Stimulated activated CD4-positive, alpha-beta T cell treated with anti-CD3 and anti-CD28 coated beads, Interleukin-2, amount 100 ng/mL, for 4 hours (primary cell): ENCODE measurements around the gene KCND3.

ENCODE experiments used
- DNase-seq: peaks from one replicate; pipeline ENCODE4 v3.0.0-alpha.2; 2020; ENCODE audit warnings: low read depth

The KCND3 gene

DNA sequence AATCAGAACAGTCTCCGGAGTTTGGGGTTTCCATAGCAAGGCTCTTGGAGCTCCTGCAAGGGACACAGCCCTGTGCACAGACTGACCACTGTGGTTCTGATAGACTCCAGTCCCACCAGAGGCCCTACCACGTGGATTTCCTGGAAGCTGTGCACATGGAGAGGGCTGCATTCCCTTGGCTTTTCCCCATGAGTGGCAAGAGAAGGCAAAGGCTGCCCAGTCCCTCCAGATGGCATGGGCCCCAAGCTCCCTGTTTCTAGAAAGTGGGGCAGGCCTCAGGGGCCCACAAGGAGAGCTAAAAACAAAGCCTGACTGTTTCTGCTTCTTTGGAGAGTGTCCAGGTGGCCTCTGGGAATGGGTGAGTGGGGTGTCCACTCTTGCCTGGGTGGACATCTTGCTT lies 146.3 kb downstream of the KCND3 start:
- DNase-seq: no peak

GRCh38 chr1:111842411-111842810 lies 147.1 kb downstream of the KCND3 start:
- no peak for DNase-seq

DNA sequence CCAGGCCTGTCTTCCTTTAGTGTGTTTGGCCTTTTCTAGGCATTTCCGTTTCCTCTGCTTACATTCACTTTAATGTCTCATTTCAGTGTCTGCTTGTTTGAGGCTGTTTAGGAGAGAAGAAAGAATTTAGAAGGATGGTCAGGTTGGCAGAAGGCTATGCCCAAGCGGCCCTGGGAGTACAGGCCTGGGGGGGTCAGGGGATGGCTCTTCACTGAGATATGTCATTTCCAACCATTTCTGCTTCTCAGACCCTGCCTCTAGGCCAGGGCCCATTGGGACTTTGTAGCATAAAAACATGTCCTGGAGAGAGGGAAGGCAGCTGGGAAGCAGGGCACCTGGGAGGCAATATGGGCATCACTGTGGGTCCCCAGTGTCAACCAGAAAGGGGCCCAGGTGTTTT lies 147.7 kb downstream of the KCND3 start:
- no peak for DNase-seq

- DNase-seq: no peak
These were observed 148.3 kb downstream of the KCND3 start for GRCh38 chr1:111841189-111841588.

- no peak for DNase-seq
These were observed 152.1 kb downstream of the KCND3 start for GRCh38 chr1:111837393-111837792.

GRCh38 chr1:111836111-111836510 lies 153.4 kb downstream of the KCND3 start:
- no peak for DNase-seq

DNA sequence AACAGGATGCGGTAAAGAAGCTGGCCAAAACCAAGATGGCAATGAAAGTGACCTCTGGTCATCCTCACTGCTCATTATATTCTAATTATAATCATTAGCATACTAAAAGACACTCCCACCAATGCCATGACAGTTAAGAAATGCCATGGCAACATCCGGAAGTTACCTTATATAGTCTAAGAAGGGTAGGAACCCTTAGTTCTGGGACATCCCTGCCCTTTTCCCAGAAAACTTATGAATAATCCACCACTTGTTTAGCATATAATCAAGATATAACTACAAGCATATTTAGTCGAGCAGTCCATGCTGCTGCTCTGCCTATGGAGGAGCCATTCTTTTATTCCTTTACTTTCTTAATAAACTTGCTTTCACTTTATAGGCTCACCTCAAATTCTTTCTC lies 154.0 kb downstream of the KCND3 start:
- DNase-seq: no peak

- DNase-seq: no peak
These were observed 154.5 kb downstream of the KCND3 start for GRCh38 chr1:111834956-111835355.

- DNase-seq: no peak
These were observed 156.1 kb downstream of the KCND3 start for GRCh38 chr1:111833334-111833733.

DNA sequence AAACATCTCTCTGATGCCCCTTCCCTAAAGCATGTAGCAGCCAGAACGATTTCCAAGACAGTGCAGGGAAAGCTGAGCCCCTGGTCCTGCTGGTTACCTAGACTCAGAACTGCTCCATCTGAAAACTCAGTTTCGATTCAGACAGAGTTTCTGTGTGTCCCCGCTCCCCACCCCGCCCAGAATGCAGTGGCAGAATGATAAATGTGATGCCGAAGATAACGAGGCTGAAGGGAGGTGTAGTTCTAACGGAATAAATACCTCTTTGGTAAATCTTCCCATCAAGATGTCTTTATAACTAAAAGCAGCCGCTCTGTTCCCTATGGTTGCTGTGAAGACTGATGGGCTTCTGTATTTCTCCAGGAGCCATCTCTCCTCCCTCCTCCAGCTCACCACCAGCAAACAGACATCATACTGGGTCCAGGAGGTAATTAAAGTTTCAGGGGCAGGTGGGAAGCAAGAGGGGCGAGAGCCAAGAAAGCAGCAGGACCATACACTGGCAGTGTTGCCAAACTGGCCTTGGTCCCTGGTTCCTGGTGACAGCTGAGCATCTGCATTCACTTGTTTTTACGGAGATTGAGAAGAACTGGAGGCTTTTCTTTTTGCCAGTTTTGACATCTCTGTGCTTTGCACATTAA lies 156.8 kb downstream of the KCND3 start:
- DNase-seq: no peak

- no peak for DNase-seq
These were observed 158.3 kb downstream of the KCND3 start for GRCh38 chr1:111831153-111831552.

GRCh38 chr1:111827946-111828345 lies 161.5 kb downstream of the KCND3 start:
- DNase-seq: no peak

DNA sequence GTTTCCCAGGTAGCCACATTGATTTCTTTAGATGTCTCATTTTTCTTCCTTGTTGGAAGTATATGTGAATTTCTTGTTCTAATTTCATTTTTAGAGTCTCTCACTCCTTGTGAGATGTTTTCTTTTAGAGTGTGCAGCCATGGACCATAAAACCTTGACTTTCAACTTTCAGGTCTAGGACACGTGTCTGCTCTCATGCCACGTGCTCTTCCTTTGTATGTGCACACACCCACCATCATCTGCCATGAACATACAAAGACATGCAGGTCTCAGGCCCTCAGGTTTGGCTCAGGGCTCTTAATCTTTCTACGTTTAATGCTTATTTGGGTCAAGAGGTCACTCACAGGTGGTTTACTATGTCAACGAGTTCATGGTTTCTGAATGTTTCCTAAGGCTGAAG lies 163.2 kb downstream of the KCND3 start:
- DNase-seq: no peak

- no peak for DNase-seq
These were observed 164.3 kb downstream of the KCND3 start for GRCh38 chr1:111825217-111825616.

DNA sequence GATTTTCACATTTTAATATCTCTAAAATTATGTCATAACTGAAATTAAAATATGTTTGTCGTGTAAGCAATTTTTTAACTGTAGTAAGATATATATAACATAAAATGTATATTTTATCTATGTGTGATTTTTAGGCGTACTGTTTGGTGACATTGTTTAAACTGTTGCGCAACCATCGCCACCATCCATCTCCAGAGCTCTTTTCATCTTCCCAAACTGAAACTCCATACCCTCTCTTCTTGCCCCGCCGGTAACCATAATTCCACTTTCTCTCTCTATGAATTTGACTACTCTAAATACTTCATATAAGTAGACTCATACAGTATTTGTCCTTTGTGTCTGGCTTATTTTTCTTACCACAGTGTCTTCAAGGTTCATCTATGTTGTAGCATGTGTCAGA lies 167.3 kb downstream of the KCND3 start:
- DNase-seq: no peak

GRCh38 chr1:111821121-111821745 lies 168.2 kb downstream of the KCND3 start:
- no peak for DNase-seq

- no peak for DNase-seq
These were observed 169.8 kb downstream of the KCND3 start for GRCh38 chr1:111819566-111820263.

DNA sequence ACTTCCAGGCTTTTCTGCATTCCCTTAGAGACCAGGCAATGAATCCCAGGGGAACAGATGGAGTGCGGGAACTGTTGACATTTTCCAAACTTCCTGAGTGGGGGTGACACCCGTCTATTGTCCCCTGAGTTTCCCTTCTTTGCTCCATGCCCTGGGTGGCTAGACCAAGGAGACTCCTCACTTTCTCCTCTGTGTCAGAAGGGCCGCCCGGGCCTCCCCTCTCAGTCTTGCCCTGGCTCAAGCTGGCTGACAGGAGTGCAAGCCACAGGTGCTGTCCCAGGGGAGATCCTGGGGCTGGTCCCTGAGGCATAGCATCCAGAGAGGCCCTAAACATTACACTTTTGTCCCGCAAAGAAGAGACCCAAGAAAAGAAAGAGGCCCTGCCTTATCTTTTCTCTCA lies 170.9 kb downstream of the KCND3 start:
- DNase-seq: no peak

- no peak for DNase-seq
These were observed 171.4 kb downstream of the KCND3 start for GRCh38 chr1:111818081-111818480.

- DNase-seq: no peak
These were observed 174.8 kb downstream of the KCND3 start for GRCh38 chr1:111814642-111815041.

DNA sequence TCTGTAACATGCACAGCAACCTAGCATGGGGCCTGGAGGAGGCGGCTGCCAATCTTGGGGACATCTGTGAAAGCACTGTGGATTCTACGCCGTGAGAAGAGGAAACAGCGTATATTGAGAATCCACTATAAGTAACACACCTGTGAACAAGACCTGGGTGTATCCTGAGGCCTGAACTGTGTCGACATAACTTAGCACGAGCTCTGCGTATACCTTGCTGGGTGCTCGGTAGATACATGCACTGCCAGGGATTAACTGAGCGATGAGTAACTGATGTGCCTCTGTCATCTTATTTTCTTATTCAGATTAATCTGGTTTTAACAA lies 175.2 kb downstream of the KCND3 start:
- DNase-seq: no peak

DNA sequence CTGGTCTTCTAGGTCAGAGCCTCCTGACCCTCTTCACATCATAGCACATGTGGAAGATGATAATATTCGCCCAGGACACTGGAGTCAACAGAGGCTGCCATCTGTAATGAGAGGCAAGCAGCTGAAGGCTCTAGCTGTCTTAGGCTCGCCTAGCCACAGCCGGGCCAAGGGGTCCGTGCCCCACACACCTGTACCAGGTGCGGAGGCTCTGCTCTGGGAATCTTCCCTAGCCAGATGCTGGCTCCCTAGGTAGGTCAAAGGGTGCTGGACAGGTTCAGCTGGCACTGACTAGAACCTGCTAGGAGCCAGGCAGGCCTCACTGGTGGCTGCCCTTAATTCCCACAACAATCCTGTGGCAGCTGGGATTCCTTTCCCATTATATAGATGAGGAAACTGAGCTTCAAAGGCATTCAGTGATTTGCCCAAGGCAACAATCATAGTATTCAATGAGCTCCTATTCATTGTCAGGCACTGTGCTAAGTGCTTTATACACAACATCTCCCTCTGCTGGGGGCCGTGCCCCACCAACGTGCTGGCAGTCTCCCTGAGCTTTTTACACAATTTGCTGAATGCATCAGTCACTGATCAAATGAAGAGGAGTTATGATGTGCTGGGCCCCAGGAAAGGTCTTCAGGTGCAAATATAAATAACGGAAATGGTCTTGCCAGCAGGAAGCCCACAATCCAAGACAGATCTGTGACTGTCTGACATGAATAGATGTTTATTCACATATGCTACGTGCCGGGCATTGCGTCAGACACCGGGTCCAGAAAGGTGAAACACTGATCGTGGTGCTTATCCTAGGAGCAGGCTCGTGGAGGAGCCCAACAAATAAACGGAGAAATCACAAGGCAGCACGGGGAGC lies 175.8 kb downstream of the KCND3 start:
- no peak for DNase-seq

GRCh38 chr1:111812306-111812705 lies 177.2 kb downstream of the KCND3 start:
- no peak for DNase-seq
